H9 (cell line): ENCODE data around the gene CBR1. TPM values are rescaled to one million over a fixed set of nuclear protein-coding genes. Genes with fewer than 3 reads are reported as not detected.

Experiments used
- DNase-seq: peaks from one replicate; pipeline ENCODE4 v3.0.0-alpha.2; 2017
- H2AFZ ChIP-seq: one replicate; pipeline ENCODE4 v1.6.1; 2013; ENCODE audit warnings: mild to moderate bottlenecking, low read length, control low read depth, moderate library complexity
- H2AK5ac ChIP-seq: 2 replicates; pipeline ENCODE4 v1.6.1; 2013; ENCODE audit warnings: low read length, control low read depth, mixed read lengths; ENCODE audit not compliant: insufficient read length
- H2BK120ac ChIP-seq: one replicate; pipeline ENCODE4 v1.6.1; 2013; ENCODE audit warnings: low read depth, mild to moderate bottlenecking, low read length, control low read depth, inconsistent platforms; ENCODE audit not compliant: poor library complexity, severe bottlenecking
- H2BK12ac ChIP-seq: 2 replicates; pipeline ENCODE4 v1.6.1; 2013; ENCODE audit warnings: low read length, control low read depth, mixed read lengths, low read depth; ENCODE audit not compliant: insufficient read length
- H2BK15ac ChIP-seq: 2 replicates; pipeline ENCODE4 v1.6.1; 2013; ENCODE audit warnings: low read depth, low read length, control low read depth
- H2BK20ac ChIP-seq: one replicate; pipeline ENCODE4 v1.6.1; 2013; ENCODE audit warnings: low read depth, mild to moderate bottlenecking, low read length, control low read depth, inconsistent platforms; ENCODE audit not compliant: poor library complexity, severe bottlenecking
- H2BK5ac ChIP-seq: 2 replicates; pipeline ENCODE4 v1.6.1; 2013; ENCODE audit warnings: low read length, control low read depth, mixed read lengths; ENCODE audit not compliant: insufficient read length
- H3K14ac ChIP-seq: 2 replicates; pipeline ENCODE4 v1.6.1; 2013; ENCODE audit warnings: low read length, control low read depth; ENCODE audit not compliant: insufficient read depth
- H3K18ac ChIP-seq: 2 replicates; pipeline ENCODE4 v1.6.1; 2013; ENCODE audit warnings: low read depth, mild to moderate bottlenecking, mixed read lengths, low read length, control low read depth; ENCODE audit not compliant: insufficient read length
- H3K23ac ChIP-seq: 2 replicates; pipeline ENCODE4 v1.6.1; 2013; ENCODE audit warnings: low read length, control low read depth, mixed read lengths, low read depth; ENCODE audit not compliant: insufficient read length
- H3K23me2 ChIP-seq: 2 replicates; pipeline ENCODE4 v1.6.1; 2013; ENCODE audit warnings: low read depth, mild to moderate bottlenecking, mixed read lengths, low read length, control low read depth; ENCODE audit not compliant: insufficient read length, poor library complexity, severe bottlenecking
- H3K27ac ChIP-seq: 2 replicates; pipeline ENCODE4 v1.5.1; 2013; ENCODE audit warnings: low read length, control low read depth, mixed read lengths, low read depth; ENCODE audit not compliant: insufficient read length
- H3K27me3 ChIP-seq: 2 replicates; pipeline ENCODE4 v1.6.1; 2013; ENCODE audit warnings: low read length, control low read depth, inconsistent platforms; ENCODE audit not compliant: insufficient read depth
- H3K4ac ChIP-seq: 2 replicates; pipeline ENCODE4 v1.6.1; 2013; ENCODE audit warnings: low read depth, mild to moderate bottlenecking, control low read depth, inconsistent platforms, low read length, moderate library complexity
- H3K4me1 ChIP-seq: 2 replicates; pipeline ENCODE4 v1.6.1; 2013; ENCODE audit warnings: low read length, control low read depth, inconsistent platforms; ENCODE audit not compliant: insufficient read depth
- H3K4me2 ChIP-seq: 2 replicates; pipeline ENCODE4 v1.6.1; 2013; ENCODE audit warnings: low read length, control low read depth, mixed read lengths; ENCODE audit not compliant: insufficient read length, insufficient read depth
- H3K56ac ChIP-seq: 2 replicates; pipeline ENCODE4 v1.6.1; 2013; ENCODE audit warnings: low read depth, mild to moderate bottlenecking, mixed read lengths, low read length, control low read depth; ENCODE audit not compliant: insufficient read length
- H3K79me1 ChIP-seq: 2 replicates; pipeline ENCODE4 v1.6.1; 2013; ENCODE audit warnings: low read depth, mild to moderate bottlenecking, moderate library complexity, low read length, control low read depth, inconsistent platforms; ENCODE audit not compliant: insufficient read depth, poor library complexity, severe bottlenecking
- H3K79me2 ChIP-seq: 2 replicates; pipeline ENCODE4 v1.6.1; 2013; ENCODE audit warnings: low read length, control low read depth, inconsistent platforms; ENCODE audit not compliant: insufficient read depth
- H3K9ac ChIP-seq: 2 replicates; pipeline ENCODE4 v1.6.1; 2013; ENCODE audit warnings: low read length, control low read depth, mixed read lengths; ENCODE audit not compliant: insufficient read length; ENCODE audit errors: extremely low read depth
- H3K9me3 ChIP-seq: one replicate; pipeline ENCODE4 v1.6.1; 2013; ENCODE audit warnings: low read depth, low read length, inconsistent platforms; ENCODE audit not compliant: control insufficient read depth
- H3T11ph ChIP-seq: one replicate; pipeline ENCODE4 v1.6.1; 2013; ENCODE audit warnings: mild to moderate bottlenecking, low read length, control low read depth, inconsistent platforms
- H4K20me1 ChIP-seq: one replicate; pipeline ENCODE4 v1.6.1; 2013; ENCODE audit not compliant: control insufficient read depth, insufficient read length, insufficient read depth
- H4K5ac ChIP-seq: 2 replicates; pipeline ENCODE4 v1.6.1; 2013; ENCODE audit warnings: low read depth, mild to moderate bottlenecking, mixed read lengths, low read length, control low read depth; ENCODE audit not compliant: insufficient read length
- H4K8ac ChIP-seq: replicated peaks from 2 replicates; pipeline ENCODE4 v1.6.1; 2013; ENCODE audit warnings: low read length, control low read depth, mixed read lengths, low read depth; ENCODE audit not compliant: insufficient read length
- H4K91ac ChIP-seq: 2 replicates; pipeline ENCODE4 v1.6.1; 2013; ENCODE audit warnings: low read depth, mild to moderate bottlenecking, moderate library complexity, mixed read lengths, low read length, control low read depth; ENCODE audit not compliant: insufficient read length
- H3K27ac Mint-ChIP-seq, 3 experiments: 2 replicates in 2 of 3; 3 replicates in 1 of 3; pipeline ENCODE4 v1.8.0; 2020 to 2021; ENCODE audit warnings: mixed read lengths in 3 of 3, mild to moderate bottlenecking in 1 of 3, moderate library complexity in 1 of 3
- H3K27me3 Mint-ChIP-seq: 2 replicates; pipeline ENCODE4 v1.8.0; 2021; ENCODE audit warnings: low read depth, mild to moderate bottlenecking, moderate library complexity, mixed read lengths
- H3K36me3 Mint-ChIP-seq, 3 experiments: 2 replicates in 2 of 3; 3 replicates in 1 of 3; pipeline ENCODE4 v1.8.0; 2020 to 2021; ENCODE audit warnings: low read depth in 3 of 3, mixed read lengths in 3 of 3; ENCODE audit not compliant: insufficient read depth in 1 of 3
- H3K4me1 Mint-ChIP-seq, 2 experiments: 2 replicates each; pipeline ENCODE4 v1.8.0; 2020; ENCODE audit warnings: mixed read lengths in 2 of 2
- H3K4me3 Mint-ChIP-seq, 2 experiments: 2 replicates in 1 of 2; 3 replicates in 1 of 2; pipeline ENCODE4 v1.8.0; 2020 to 2021; ENCODE audit warnings: mild to moderate bottlenecking in 2 of 2, mixed read lengths in 2 of 2, moderate library complexity in 1 of 2
- H3K9me3 Mint-ChIP-seq, 2 experiments: 2 replicates in 1 of 2; 3 replicates in 1 of 2; pipeline ENCODE4 v1.8.0; 2020; ENCODE audit warnings: mild to moderate bottlenecking in 2 of 2, mixed read lengths in 2 of 2, moderate library complexity in 1 of 2
- WGBS: extraction: QIAGEN DNeasy Blood & Tissue Kit; methylation state at CpG from one replicate; pipeline ENCODE4 v1.1.7; 2013; ENCODE audit warnings: missing lambda C conversion rate, low lambda C conversion rate, mixed read lengths; ENCODE audit not compliant: insufficient read length; ENCODE audit errors: extremely low coverage; 5-methylcytosine and 5-hydroxymethylcytosine counted together
- total RNA-seq: library from RNA; stranded (reverse); gene quantifications from 2 replicates; pipeline ENCODE4 v1.2.1, GENCODE V29; 2021
- TF ChIP-seq, protein P1 (sequence below): fragments of 200-600 bp; sonication (generic); conservative IDR thresholded peaks from 3 replicates; pipeline ENCODE4 v1.8.0; 2021; ENCODE audit warnings: antibody characterized with exemption, mild to moderate bottlenecking

The CBR1 gene
- total RNA-seq, 1 experiment from 2014 or later = 5.7 TPM

DNA sequence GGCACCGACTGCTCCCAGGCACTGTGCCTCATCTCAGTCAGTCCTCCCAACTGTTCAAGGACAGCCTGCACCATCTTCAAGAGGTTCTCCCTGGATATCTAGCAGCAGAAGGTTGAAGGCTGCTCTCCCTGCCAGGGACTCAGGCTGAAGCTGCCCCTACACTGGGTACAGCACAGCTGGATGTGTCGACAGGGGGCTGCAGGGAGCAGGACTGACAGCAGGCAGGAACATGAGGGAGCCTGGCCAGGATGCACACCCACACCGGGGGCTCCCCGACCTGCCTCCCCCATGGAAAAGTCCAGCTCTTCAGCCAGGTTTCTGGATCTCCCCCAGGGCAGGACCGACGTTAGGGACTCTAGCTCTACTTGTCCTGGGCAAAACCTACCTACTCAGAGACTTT, 30.0 kb upstream of the CBR1 start:
- Mint-ChIP-seq H3K9me3 (no peaks in the 10 kb centered on the region), H3K36me3 (peaks cover 40 to 84% (median 57%) of the 10 kb centered on the region in 3 experiments), H3K27ac (no peak overlapping the region; a peak in 1 of 7 replicates), H3K4me1 (peaks cover 13% of the 10 kb centered on the region in 2 experiments), H3K4me3 (no peak overlapping the region), H3K27me3 (no peaks in the 10 kb centered on the region)
- H3K27me3 ChIP-seq = no peaks in the 10 kb centered on the region
- no peak overlapping the region for H2BK20ac ChIP-seq
- no peaks in the 10 kb centered on the region for H3K4me1 ChIP-seq
- H3T11ph ChIP-seq = no peak overlapping the region
- no peaks in the 10 kb centered on the region for H3K9me3 ChIP-seq
- no peak for DNase-seq
- no peak overlapping the region for H2BK15ac ChIP-seq
- H4K8ac ChIP-seq = no peak overlapping the region
- H3K27ac ChIP-seq = no peak overlapping the region
- no peak overlapping the region for H3K14ac ChIP-seq
- no peak overlapping the region for H2AFZ ChIP-seq
- H4K5ac ChIP-seq = no peak overlapping the region
- no peak overlapping the region for H2BK5ac ChIP-seq
- no peak overlapping the region for H4K91ac ChIP-seq
- no peaks in the 10 kb centered on the region for H3K23me2 ChIP-seq
- H3K4me2 ChIP-seq = no peak overlapping the region
- H3K18ac ChIP-seq = no peak overlapping the region
- no peaks in the 10 kb centered on the region for H4K20me1 ChIP-seq
- no peak overlapping the region for H2AK5ac ChIP-seq
- no peak overlapping the region for H3K23ac ChIP-seq
- H3K79me1 ChIP-seq = no peaks in the 10 kb centered on the region
- no peak overlapping the region for H3K9ac ChIP-seq
- H3K79me2 ChIP-seq = no peaks in the 10 kb centered on the region; the same call in 1 of the 2 replicates
- WGBS = no CpG with 5 or more reads among the region's 6 CpGs
- H3K4ac ChIP-seq = no peak overlapping the region
- no peak overlapping the region for H3K56ac ChIP-seq
- no peak overlapping the region for H2BK12ac ChIP-seq
- TF ChIP-seq, protein P1, sequence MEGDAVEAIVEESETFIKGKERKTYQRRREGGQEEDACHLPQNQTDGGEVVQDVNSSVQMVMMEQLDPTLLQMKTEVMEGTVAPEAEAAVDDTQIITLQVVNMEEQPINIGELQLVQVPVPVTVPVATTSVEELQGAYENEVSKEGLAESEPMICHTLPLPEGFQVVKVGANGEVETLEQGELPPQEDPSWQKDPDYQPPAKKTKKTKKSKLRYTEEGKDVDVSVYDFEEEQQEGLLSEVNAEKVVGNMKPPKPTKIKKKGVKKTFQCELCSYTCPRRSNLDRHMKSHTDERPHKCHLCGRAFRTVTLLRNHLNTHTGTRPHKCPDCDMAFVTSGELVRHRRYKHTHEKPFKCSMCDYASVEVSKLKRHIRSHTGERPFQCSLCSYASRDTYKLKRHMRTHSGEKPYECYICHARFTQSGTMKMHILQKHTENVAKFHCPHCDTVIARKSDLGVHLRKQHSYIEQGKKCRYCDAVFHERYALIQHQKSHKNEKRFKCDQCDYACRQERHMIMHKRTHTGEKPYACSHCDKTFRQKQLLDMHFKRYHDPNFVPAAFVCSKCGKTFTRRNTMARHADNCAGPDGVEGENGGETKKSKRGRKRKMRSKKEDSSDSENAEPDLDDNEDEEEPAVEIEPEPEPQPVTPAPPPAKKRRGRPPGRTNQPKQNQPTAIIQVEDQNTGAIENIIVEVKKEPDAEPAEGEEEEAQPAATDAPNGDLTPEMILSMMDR = no peak
- no peak overlapping the region for H2BK120ac ChIP-seq
